Stimulated activated CD4-positive, alpha-beta T cell treated with anti-CD3 and anti-CD28 coated beads, Interleukin-2, amount 100 ng/mL, for 48 hours (primary cell): Measurements from ENCODE around the gene TCF7L2.
A peak's percentile ranks its signal among the peaks of the same experiment; 100 is the strongest.

Experiments used
- DNase-seq, 2 donors: peaks; one replicate each; pipeline ENCODE4 v3.0.0-alpha.2; 2020

TCF7L2 gene

GRCh38 chr10:113161066-113161465 lies 211.0 kb downstream of the TCF7L2 start:
- no peak for DNase-seq

- DNase-seq = no peak
Observed at GRCh38 chr10:113162960-113163359, 212.9 kb downstream of the TCF7L2 start.

GRCh38 chr10:113165673-113166072 lies 215.6 kb downstream of the TCF7L2 start:
- DNase-seq = no peak

- DNase-seq = no peak
Observed at GRCh38 chr10:113167702-113168101, 217.7 kb downstream of the TCF7L2 start.

GRCh38 chr10:113168584-113168983 lies 218.5 kb downstream of the TCF7L2 start:
- DNase-seq = no peak

GRCh38 chr10:113169111-113169510 lies 219.1 kb downstream of the TCF7L2 start:
- DNase-seq = no peak

GRCh38 chr10:113169853-113170460 lies 219.9 kb downstream of the TCF7L2 start:
- peak in 1 of 2 donors; percentile 3 for DNase-seq

- no peak for DNase-seq
Observed at GRCh38 chr10:113171662-113172061, 221.6 kb downstream of the TCF7L2 start.

GRCh38 chr10:113175176-113175575 lies 225.1 kb downstream of the TCF7L2 start:
- DNase-seq = no peak

- DNase-seq = no peak
Observed at GRCh38 chr10:113175756-113176651, 226.0 kb downstream of the TCF7L2 start.

- DNase-seq = no peak
Observed at GRCh38 chr10:113176652-113177155, 226.7 kb downstream of the TCF7L2 start.

GRCh38 chr10:113177156-113177935 lies 227.3 kb downstream of the TCF7L2 start:
- DNase-seq = no peak

- DNase-seq = no peak
Observed at GRCh38 chr10:113177936-113178335, 227.9 kb downstream of the TCF7L2 start.

- no peak for DNase-seq
Observed at GRCh38 chr10:113178771-113179170, 228.7 kb downstream of the TCF7L2 start.

GRCh38 chr10:113179265-113179664 lies 229.2 kb downstream of the TCF7L2 start:
- DNase-seq = no peak

GRCh38 chr10:113179966-113180365 lies 229.9 kb downstream of the TCF7L2 start:
- no peak for DNase-seq

- DNase-seq = no peak
Observed at GRCh38 chr10:113180401-113181154, 230.5 kb downstream of the TCF7L2 start.

GRCh38 chr10:113182154-113182553 lies 232.1 kb downstream of the TCF7L2 start:
- DNase-seq = no peak

- no peak for DNase-seq
Observed at GRCh38 chr10:113183573-113183972, 233.5 kb downstream of the TCF7L2 start.

- no peak for DNase-seq
Observed at GRCh38 chr10:113187063-113187777, 237.2 kb downstream of the TCF7L2 start.

- no peak for DNase-seq
Observed at GRCh38 chr10:113199459-113199858, 249.4 kb downstream of the TCF7L2 start.

GRCh38 chr10:113202011-113202410 lies 252.0 kb downstream of the TCF7L2 start:
- DNase-seq = no peak
